Mononuclear cell (primary cell): Measurements from ENCODE around the gene ZSCAN22. TPM values are rescaled to one million over a fixed set of nuclear protein-coding genes. Genes with fewer than 3 reads are reported as not detected.
"Not testable (repeated sequence)": the region's sequence is repeated elsewhere in the genome, so short reads cannot be mapped to it uniquely, and the experiment has no call there.

ENCODE experiments used
- H3K27me3 ChIP-seq: 2 replicates; pipeline ENCODE4 v1.6.0; 2011; ENCODE audit warnings: low read length, control low read depth; ENCODE audit not compliant: insufficient read depth
- H3K4me1 ChIP-seq: 2 replicates; pipeline ENCODE4 v1.5.1; 2011; ENCODE audit warnings: mild to moderate bottlenecking, low read length, control low read depth; ENCODE audit not compliant: insufficient read depth
- H3K4me3 ChIP-seq: 2 replicates; pipeline ENCODE4 v1.5.1; 2011; ENCODE audit warnings: mild to moderate bottlenecking, low read length, moderate library complexity
- H3K9me3 ChIP-seq: 2 replicates; pipeline ENCODE4 v1.5.1; 2011; ENCODE audit warnings: low read depth, mild to moderate bottlenecking, control low read depth, low read length
- total RNA-seq: library from RNA; depleted of rRNA; stranded (reverse); fragments of >200 nt; gene quantifications from one replicate; pipeline ENCODE4 v1.2.3, GENCODE V29; 2012

The ZSCAN22 gene
- total RNA-seq, 1 donor, result 0.52 TPM

GRCh38 chr19:58335630-58336029 is 8.8 kb downstream of the ZSCAN22 start:
- Histone ChIP-seq H3K9me3 (no peaks in the 10 kb centered on the region), H3K4me1 (no peaks in the 10 kb centered on the region), H3K27me3 (no peaks in the 10 kb centered on the region), H3K4me3 (no peak overlapping the region)

- no peaks in the 10 kb centered on the region for H3K9me3 ChIP-seq
- no peaks in the 10 kb centered on the region for H3K4me1 ChIP-seq
- H3K4me3 ChIP-seq, result no peak overlapping the region
- H3K27me3 ChIP-seq, result no peaks in the 10 kb centered on the region
These were observed 9.4 kb downstream of the ZSCAN22 start for GRCh38 chr19:58336216-58336615.

- no peaks in the 10 kb centered on the region for H3K9me3 ChIP-seq
- H3K4me3 ChIP-seq, result no peak overlapping the region
- H3K4me1 ChIP-seq, result no peaks in the 10 kb centered on the region
- H3K27me3 ChIP-seq, result no peaks in the 10 kb centered on the region
These were observed 10.0 kb downstream of the ZSCAN22 start for GRCh38 chr19:58336820-58337219.

- no peaks in the 10 kb centered on the region for H3K9me3 ChIP-seq
- H3K4me3 ChIP-seq, result no peak overlapping the region
- no peaks in the 10 kb centered on the region for H3K27me3 ChIP-seq
- H3K4me1 ChIP-seq, result no peaks in the 10 kb centered on the region
These were observed 11.5 kb downstream of the ZSCAN22 start for GRCh38 chr19:58338336-58338735.

GRCh38 chr19:58338825-58339558 is 12.2 kb downstream of the ZSCAN22 start:
- H3K4me3 ChIP-seq, result no peak overlapping the region
- no peaks in the 10 kb centered on the region for H3K27me3 ChIP-seq
- no peaks in the 10 kb centered on the region for H3K4me1 ChIP-seq
- no peaks in the 10 kb centered on the region for H3K9me3 ChIP-seq

GRCh38 chr19:58345558-58345957 is 18.8 kb downstream of the ZSCAN22 start:
- Histone ChIP-seq H3K4me1 (peaks cover 27% of the 10 kb centered on the region), H3K27me3 (no peaks in the 10 kb centered on the region), H3K9me3 (no peaks in the 10 kb centered on the region), H3K4me3 (no peak overlapping the region)

GRCh38 chr19:58346961-58347929 is 20.5 kb downstream of the ZSCAN22 start:
- peaks cover 27% of the 10 kb centered on the region for H3K4me1 ChIP-seq
- H3K4me3 ChIP-seq, result peak overlapping the region; percentile 50
- no peaks in the 10 kb centered on the region for H3K27me3 ChIP-seq
- H3K9me3 ChIP-seq, result no peaks in the 10 kb centered on the region

GRCh38 chr19:58348080-58348479 is 21.3 kb downstream of the ZSCAN22 start:
- H3K9me3 ChIP-seq, H3K27me3 ChIP-seq: not testable (repeated sequence)
- peak overlapping the region; percentile 50 for H3K4me3 ChIP-seq
- peaks cover 27% of the 10 kb centered on the region for H3K4me1 ChIP-seq

- Histone ChIP-seq H3K4me1 (peaks cover 27% of the 10 kb centered on the region), H3K27me3 (no peaks in the 10 kb centered on the region), H3K9me3 (no peaks in the 10 kb centered on the region), H3K4me3 (no peak overlapping the region)
These were observed 22.8 kb downstream of the ZSCAN22 start for GRCh38 chr19:58349590-58349989.

GRCh38 chr19:58350001-58350861 is 23.4 kb downstream of the ZSCAN22 start:
- no peaks in the 10 kb centered on the region for H3K9me3 ChIP-seq
- H3K4me3 ChIP-seq, result no peak overlapping the region
- peaks cover 27% of the 10 kb centered on the region for H3K4me1 ChIP-seq
- no peaks in the 10 kb centered on the region for H3K27me3 ChIP-seq

- H3K9me3 ChIP-seq, result no peaks in the 10 kb centered on the region
- H3K4me1 ChIP-seq, result peaks cover 29% of the 10 kb centered on the region
- H3K27me3 ChIP-seq, result no peaks in the 10 kb centered on the region
- no peak overlapping the region for H3K4me3 ChIP-seq
These were observed 24.2 kb downstream of the ZSCAN22 start for GRCh38 chr19:58350871-58351557.

GRCh38 chr19:58351558-58351878 is 24.7 kb downstream of the ZSCAN22 start:
- Histone ChIP-seq H3K9me3 (no peaks in the 10 kb centered on the region), H3K4me1 (peaks cover 32% of the 10 kb centered on the region), H3K4me3 (no peak overlapping the region), H3K27me3 (peaks cover 2% of the 10 kb centered on the region)

GRCh38 chr19:58351990-58352755 is 25.4 kb downstream of the ZSCAN22 start:
- peaks cover 7% of the 10 kb centered on the region for H3K27me3 ChIP-seq
- H3K4me3 ChIP-seq, result no peak overlapping the region
- peaks cover 32% of the 10 kb centered on the region for H3K4me1 ChIP-seq
- H3K9me3 ChIP-seq, result no peaks in the 10 kb centered on the region
